ENCODE data around the gene C6orf52. TPM values are rescaled to one million over a fixed set of nuclear protein-coding genes. Genes with fewer than 3 reads are reported as not detected.

The C6orf52 gene
- total and polyA plus RNA-seq, 9 of the 15 experiments (the other 6 are each of a cell fraction or from before 2014, with no cell fraction given), result 6.7 to 37.0 (median 11.1) TPM

- Histone ChIP-seq H3K9ac (ENCODE audit: insufficient read depth in 1 of 2, low read depth in 2 of 2, low read length in 2 of 2) (no peak overlapping the region), H2AFZ (ENCODE audit: low read depth, low read length) (no peak overlapping the region), H3K4me2 (ENCODE audit: insufficient read depth, low read length) (no peak overlapping the region), H3K36me3 (ENCODE audit: control insufficient read depth, insufficient read depth, low read length) (peaks cover 8% of the 10 kb centered on the region; the same call in 2 of the 3 replicates), H3K27ac (ENCODE audit: extremely low read depth, low read depth, low read length) (no peak overlapping the region), H3K27me3 (ENCODE audit: control insufficient read depth in 2 of 2, insufficient read depth in 2 of 2, low read length in 2 of 2) (no peaks in the 10 kb centered on the region), H3K4me3 (no peak overlapping the region), H3K79me2 (ENCODE audit: control insufficient read depth, insufficient read depth, low read length) (peaks cover 27% of the 10 kb centered on the region), H3K4me1 (replicated peaks in 1 of 2; ENCODE audit: control insufficient read depth in 2 of 2, insufficient read depth in 2 of 2, low read length in 2 of 2) (peaks cover 26 to 29% of the 10 kb centered on the region in 2 experiments), H3K9me1 (ENCODE audit: control insufficient read depth, insufficient read depth, low read length) (no peaks in the 10 kb centered on the region), H4K20me1 (replicated peaks; ENCODE audit: control insufficient read depth, insufficient read depth, low read length) (no peaks in the 10 kb centered on the region), H3K9me3 (replicated peaks; ENCODE audit: control insufficient read depth, insufficient read depth, low read depth, low read length) (peaks cover 13% of the 10 kb centered on the region)
- intact Hi-C loops (cut with micrococcal nuclease) (no loop called here), in situ Hi-C loops (cut with MboI) (no loop called here)
- no peak for FAIRE-seq
- ATAC-seq, result no peak
- no peak for DNase-seq (ENCODE audit: extremely low read depth in 1 of 4, low spot score in 3 of 4)
- CTCF ChIA-PET (ENCODE audit: low intra/inter-chr PET ratio), result no interaction called here
- 95% methylated on average over 31 of the region's 49 CpGs for WGBS (ENCODE audit: insufficient coverage, low coverage, missing lambda C conversion rate)
- BruUV-seq (replicated peaks), result no TSS peak
- POLR2A ChIA-PET, result interaction anchor here (1.0 to 1.4 kb wide), 4 partner anchors 10 to 25 kb away, joined by 3 to 6 read pairs (median 4); partner anchors contain the start of genes C6orf52 and PAK1IP1
- TF ChIP-seq ZNF239 (CRISPR knock-in tag; IDR thresholded peaks at IDR 0.05) (no peak), CBX5 (IDR thresholded peaks at IDR 0.05; ENCODE audit: borderline replicate concordance, low read depth) (no peak), CBFA2T2 (conservative IDR thresholded peaks at IDR 0.05) (no peak), BHLHE40 (IDR thresholded peaks at IDR 0.05; ENCODE audit: low read length) (no peak), ZBTB33 (CRISPR knock-in tag; IDR thresholded peaks at IDR 0.05) (peak; percentile 56; the same call in 1 of the 2 replicates), ZNF407 (IDR thresholded peaks at IDR 0.05; ENCODE audit: low read depth) (no peak), KDM5B (IDR thresholded peaks at IDR 0.05; ENCODE audit: insufficient replicate concordance, low read depth, low read length) (no peak)
Observed at GRCh38 chr6:10720265-10720959, 26.0 kb upstream of the C6orf52 start.
